Pons (tissue), 1 donor: ENCODE measurements around the gene GINM1.
A peak's percentile ranks its signal among the peaks of the same experiment; 100 is the strongest.

Source experiments
- DNase-seq: peaks from one replicate; pipeline ENCODE4 v3.0.0-alpha.2; 2016; ENCODE audit warnings: low spot score

GINM1 gene

DNA sequence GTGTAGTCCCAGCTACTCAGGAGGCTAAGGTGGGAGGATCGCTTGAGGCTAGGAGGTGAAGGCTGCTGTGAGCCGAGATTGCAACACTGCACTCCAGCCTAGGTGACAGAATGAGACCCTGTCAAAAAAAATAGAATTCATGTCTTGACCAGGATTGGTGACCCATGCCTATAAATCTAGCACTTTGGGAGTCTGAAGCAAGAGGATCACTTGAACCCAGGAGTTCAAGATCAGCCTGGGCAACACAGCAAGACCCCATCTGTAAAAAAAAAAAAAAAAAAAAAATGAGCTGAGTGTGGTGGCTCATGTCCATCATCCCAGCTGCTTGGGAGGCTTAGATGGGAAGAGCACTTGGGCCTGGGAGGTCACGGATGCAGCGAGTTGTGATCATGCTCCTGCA, 34.3 kb downstream of the GINM1 start:
- no peak for DNase-seq

DNA sequence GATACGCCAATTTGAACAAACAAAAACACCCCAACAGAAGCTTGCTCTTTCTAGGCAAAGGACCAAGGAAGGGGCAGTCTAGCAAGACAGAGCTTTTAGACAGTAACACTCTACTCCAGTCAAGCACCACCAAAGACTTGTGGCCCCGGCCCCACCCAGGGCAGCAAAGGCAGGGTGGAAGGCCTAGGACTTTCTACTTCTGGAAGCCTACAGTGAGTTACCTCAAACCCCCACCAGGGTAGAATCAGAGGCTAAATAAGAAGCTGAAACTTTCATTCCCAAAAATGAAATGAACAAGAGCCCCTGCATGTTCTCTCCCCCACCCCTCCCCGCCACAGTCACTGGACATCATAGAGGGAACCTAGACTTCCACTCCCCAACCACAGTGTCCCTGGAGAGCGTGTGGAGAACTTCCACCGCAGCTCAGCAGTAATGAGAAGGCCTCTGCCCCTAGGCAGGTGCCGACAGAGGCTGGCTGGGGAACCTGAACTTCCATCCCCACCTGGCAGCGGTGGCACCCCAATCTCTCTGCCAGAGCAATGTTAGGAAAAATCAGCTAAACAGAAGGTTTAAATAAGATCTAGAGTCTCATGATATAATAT, 42.3 kb downstream of the GINM1 start:
- DNase-seq = no peak

GRCh38 chr6:149614337-149614736, 48.2 kb downstream of the GINM1 start:
- DNase-seq = no peak

DNA sequence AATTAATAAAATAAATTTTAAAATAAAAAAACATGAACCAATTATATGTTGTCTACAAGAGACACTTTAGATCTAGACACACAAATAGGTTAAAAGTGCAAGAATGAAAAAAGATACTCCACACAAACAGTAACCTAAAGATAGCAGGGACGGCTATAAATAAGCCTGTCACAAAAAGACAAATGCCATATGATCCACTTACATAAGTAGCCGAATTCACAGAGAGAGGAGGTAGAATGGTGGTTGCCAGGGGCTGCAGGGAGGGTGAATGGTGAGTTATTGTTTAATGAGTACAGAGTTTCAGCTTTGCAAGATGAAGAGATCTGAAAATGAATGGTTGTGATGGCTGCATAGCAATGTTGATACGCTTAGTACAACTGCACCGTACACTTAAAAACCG, 49.6 kb downstream of the GINM1 start:
- no peak for DNase-seq

GRCh38 chr6:149627672-149628071, 61.5 kb downstream of the GINM1 start:
- DNase-seq = no peak

GRCh38 chr6:149628875-149629510, 62.8 kb downstream of the GINM1 start:
- DNase-seq = peak; percentile 54

- DNase-seq = no peak
These were observed 68.1 kb downstream of the GINM1 start for GRCh38 chr6:149634315-149634714.

DNA sequence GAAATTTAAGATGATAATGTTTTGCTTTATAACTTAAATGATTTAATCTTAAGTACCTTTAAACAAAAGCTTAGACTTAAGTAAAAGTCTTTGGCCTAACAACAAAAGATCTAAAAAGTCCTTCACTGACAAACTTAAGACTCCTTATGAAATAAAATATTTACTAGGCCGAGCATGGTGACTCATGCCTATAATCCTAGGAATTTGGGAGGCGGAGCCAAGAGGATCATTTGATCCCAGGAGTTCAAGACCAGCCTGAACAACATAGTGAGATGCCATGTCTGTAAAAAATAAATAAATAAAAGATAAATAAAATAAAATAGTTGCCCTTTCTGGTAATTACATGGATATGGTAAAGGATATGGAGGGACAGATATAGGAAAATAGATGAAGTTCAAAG, 69.9 kb downstream of the GINM1 start:
- DNase-seq = no peak
